Mesodermal cell (in vitro differentiated cells): Measurements from ENCODE around the gene TLCD3A.
A peak's percentile ranks its signal among the peaks of the same experiment; 100 is the strongest.
"Not testable (repeated sequence)": the region's sequence is repeated elsewhere in the genome, so short reads cannot be mapped to it uniquely, and the experiment has no call there.

Source experiments
- H3K27ac ChIP-seq: 2 replicates; pipeline ENCODE4 v1.7.0; 2013; ENCODE audit warnings: mild to moderate bottlenecking, low read depth, low read length, moderate library complexity; ENCODE audit not compliant: severe bottlenecking
- H3K36me3 ChIP-seq: 2 replicates; pipeline ENCODE4 v1.7.1; 2013; ENCODE audit warnings: mild to moderate bottlenecking, low read length, moderate library complexity; ENCODE audit not compliant: control insufficient read depth, insufficient read depth
- H3K4me1 ChIP-seq: one replicate; pipeline ENCODE4 v1.7.1; 2013; ENCODE audit warnings: mild to moderate bottlenecking, low read length; ENCODE audit not compliant: insufficient read depth, control insufficient read depth, poor library complexity, severe bottlenecking
- H3K4me3 ChIP-seq: 2 replicates; pipeline ENCODE4 v1.7.0; 2013; ENCODE audit warnings: low read length, control low read depth, mild to moderate bottlenecking; ENCODE audit not compliant: insufficient read depth, poor library complexity, severe bottlenecking; ENCODE audit errors: extremely low read depth
- H3K9me3 ChIP-seq: 2 replicates; pipeline ENCODE4 v1.7.1; 2013; ENCODE audit warnings: mild to moderate bottlenecking, low read length, moderate library complexity; ENCODE audit not compliant: control insufficient read depth
- WGBS, 2 experiments: methylation state at CpG; one replicate each; pipeline ENCODE4 v1.1.5; 2013; ENCODE audit warnings: missing lambda C conversion rate in 2 of 2; ENCODE audit not compliant: insufficient coverage in 2 of 2; 5-methylcytosine and 5-hydroxymethylcytosine counted together

Gene TLCD3A

DNA sequence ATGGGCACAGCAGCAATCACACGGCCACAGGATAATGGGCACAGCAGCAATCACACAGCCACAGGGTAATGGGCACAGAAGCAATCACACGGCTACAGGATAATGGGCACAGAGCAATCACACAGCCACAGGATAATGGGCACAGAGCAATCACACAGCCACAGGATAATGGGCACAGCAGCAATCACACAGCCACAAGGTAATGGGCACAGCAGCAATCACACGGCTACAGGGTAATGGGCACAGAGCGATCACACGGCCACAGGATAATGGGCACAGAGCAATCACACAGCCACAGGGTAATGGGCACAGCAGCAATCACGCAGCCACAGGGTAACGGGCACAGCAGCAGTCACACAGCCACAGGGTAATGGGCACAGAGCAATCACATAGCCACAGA, 17.0 kb downstream of the TLCD3A start:
- WGBS, 2 experiments: 50 to 65% methylated on average over 4 to 6 of the region's 7 CpGs
- Histone ChIP-seq H3K9me3 (peaks cover 16% of the 10 kb centered on the region), H3K36me3 (peaks cover 56% of the 10 kb centered on the region)
- H3K4me3 ChIP-seq, H3K27ac ChIP-seq, H3K4me1 ChIP-seq: not testable (repeated sequence)

DNA sequence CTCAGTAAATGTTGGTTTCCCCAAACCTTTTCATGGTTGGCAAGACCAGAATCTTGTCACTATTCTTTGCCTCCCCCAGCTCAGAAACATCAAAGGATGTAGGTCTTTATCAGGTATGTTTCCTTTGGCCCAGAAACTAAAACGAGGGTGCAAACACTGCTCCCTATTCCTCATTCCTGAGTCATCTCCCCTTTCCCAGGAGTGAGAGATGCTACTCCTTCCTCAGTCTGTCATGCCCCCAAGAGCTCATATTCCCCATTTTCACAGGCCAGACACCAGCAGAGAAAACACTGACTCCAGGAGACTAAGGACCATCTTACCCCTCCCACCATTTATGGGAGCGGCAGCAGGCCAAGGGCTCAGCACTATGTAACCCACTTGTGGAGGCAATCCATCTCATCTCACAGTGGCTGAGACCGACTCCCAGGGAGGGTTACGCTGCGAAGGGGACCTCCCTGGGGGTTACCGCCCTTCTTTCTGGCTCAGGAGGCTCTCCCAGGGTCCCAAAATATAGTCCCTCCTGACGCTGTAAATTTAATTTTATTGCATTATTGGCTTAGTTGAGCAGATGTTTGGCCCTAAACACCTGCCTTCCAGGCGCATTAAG, 18.1 kb downstream of the TLCD3A start:
- peaks cover 44% of the 10 kb centered on the region for H3K36me3 ChIP-seq
- peak overlapping the region; percentile 75 for H3K4me3 ChIP-seq
- peaks cover 16% of the 10 kb centered on the region for H3K9me3 ChIP-seq
- 93 to 95% methylated on average over 6 of the region's 8 CpGs for WGBS, 2 experiments
- no peak overlapping the region for H3K27ac ChIP-seq
- no peaks in the 10 kb centered on the region for H3K4me1 ChIP-seq

DNA sequence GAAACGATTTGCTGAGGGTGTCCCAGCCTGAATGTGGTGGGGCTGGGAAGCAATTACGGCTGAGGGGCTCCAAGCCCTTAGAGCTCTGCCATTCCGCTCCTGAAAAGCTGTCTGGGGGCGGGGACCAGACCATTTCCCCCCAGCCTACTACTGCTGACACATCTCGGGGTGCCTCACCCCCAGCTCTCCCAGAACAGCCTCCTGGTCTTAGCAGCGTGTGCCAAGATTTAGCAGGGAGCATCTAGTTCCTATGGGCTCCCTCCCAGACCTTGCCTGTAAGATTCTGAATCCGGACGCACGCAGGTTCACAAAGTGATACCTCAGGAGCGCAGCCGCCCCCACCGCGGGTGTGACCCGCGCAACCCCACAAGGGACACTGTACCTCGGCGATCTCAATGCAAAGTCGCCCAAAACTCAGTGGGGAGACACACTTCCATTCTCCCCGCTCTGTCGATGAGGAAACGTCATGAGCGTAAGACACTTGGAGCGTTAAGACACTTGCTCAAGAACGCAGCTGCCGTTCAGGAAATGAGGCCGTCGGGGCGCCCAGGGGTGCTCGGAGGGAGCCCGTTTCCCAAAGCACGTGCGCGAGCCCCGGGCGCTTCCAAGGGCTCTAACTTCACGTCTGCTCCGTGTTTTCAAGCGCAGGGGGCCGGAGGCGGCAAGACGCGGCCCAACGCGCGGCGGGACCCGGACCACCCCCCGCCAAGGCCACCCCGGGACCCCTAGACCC, 19.0 kb downstream of the TLCD3A start:
- 1 to 4% methylated on average over 43 to 46 of the region's 49 CpGs for WGBS, 2 experiments
- Histone ChIP-seq H3K4me1 (peaks cover 6% of the 10 kb centered on the region), H3K9me3 (peaks cover 16% of the 10 kb centered on the region), H3K36me3 (peaks cover 41% of the 10 kb centered on the region), H3K4me3 (peak overlapping the region; percentile 75), H3K27ac (no peak overlapping the region)

DNA sequence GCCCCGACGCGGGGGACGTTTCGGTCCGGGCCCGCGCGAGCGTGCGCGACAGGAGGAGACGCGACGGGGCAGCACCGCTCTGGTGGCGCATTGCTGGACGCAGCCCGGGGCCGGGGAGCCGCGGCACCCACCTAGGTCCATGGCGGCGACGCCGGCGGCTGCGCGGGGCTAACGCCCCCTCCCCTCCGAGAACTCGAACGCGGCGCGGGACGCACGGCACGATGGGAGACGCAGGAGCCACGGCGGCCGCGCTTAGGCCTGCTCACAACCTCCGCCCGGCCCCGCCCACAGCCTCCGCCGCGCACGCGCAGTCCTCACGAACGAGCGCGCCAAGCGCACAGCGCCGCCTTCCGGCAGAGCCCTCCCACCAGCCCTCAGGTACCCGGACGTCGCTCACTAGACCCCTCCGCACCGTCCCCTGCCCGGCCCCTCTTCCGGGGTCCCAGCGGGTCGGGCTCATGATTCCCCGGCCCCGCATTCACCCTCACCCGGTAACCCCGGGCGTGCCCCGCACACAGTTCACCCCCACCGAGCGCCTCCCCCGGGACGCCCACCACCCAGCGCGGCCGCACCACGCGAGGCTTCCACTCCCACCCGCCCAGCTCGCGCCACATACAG, 19.7 kb downstream of the TLCD3A start, which contains the start of gene GEMIN4:
Gene GEMIN4, minus strand, starts transcription at position 263 of the 618 bp plus-strand sequence. Its CDS starts 122 bp downstream, at position 141.
- H3K4me1 ChIP-seq: peaks cover 8% of the 10 kb centered on the region
- peaks cover 16% of the 10 kb centered on the region for H3K9me3 ChIP-seq
- H3K27ac ChIP-seq: no peak within 1 kb of the TSS
- H3K4me3 ChIP-seq: peak within 1 kb of the TSS; percentile 75
- 0 to 1% methylated on average over 38 to 75 of the region's 87 CpGs for WGBS, 2 experiments
- H3K36me3 ChIP-seq: peaks cover 41% of the 10 kb centered on the region

DNA sequence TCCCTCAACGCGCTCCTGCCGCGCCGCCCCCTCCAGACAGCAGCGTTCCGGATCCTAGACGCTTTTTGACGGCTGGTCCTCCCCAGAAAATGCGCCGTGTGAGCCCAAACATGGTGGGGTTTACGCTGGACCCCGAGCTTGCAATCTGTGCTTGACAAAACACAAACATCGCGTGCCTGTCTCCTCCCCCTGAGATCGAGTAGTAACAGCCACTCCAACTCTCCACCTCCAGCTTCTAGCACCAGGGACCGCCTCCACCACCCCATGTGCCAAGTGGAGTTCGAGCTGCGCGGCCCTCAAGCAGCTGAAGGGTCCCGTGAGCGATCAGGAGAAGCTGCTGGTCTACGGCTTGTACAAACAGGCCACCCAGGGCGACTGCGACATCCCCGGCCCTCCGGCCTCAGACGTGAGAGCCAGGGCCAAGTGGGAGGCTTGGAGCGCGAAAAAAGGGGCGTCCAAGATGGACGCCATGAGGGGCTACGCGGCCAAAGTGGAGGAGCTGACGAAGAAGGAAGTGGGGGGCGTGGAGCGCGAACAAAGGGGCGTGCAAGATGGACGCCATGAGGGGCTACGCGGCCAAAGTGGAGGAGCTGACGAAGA, 20.3 kb downstream of the TLCD3A start:
- no peak overlapping the region for H3K27ac ChIP-seq
- H3K36me3 ChIP-seq: peaks cover 41% of the 10 kb centered on the region
- 63 to 67% methylated on average over 35 to 36 of the region's 43 CpGs for WGBS, 2 experiments

DNA sequence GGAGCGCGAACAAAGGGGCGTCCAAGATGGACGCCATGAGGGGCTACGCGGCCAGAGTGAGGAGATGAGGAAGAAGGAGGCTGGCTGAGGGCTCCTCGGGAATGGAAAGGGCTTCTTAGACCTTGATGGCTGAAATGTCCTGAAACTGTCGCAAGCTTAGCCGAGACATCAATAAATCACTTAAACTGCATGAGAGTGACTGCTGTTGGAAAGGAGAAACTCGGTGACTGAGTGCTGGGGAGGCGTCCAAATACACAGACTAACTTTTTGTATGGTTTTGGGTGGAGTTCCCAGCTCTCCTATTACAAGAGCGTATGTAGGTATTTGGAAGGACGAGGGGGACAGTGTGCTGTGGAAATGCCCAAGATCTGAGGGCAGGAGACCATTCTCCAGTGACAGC, 21.0 kb downstream of the TLCD3A start:
- Histone ChIP-seq H3K36me3 (peaks cover 40% of the 10 kb centered on the region), H3K4me1 (peaks cover 8% of the 10 kb centered on the region), H3K9me3 (peaks cover 16% of the 10 kb centered on the region), H3K27ac (no peak overlapping the region), H3K4me3 (no peak overlapping the region)
- 89 to 94% methylated on average over 8 to 13 of the region's 13 CpGs for WGBS, 2 experiments

More for the DNA sequence above, 20.3 kb downstream of the TLCD3A start:
- peaks cover 8% of the 10 kb centered on the region for H3K4me1 ChIP-seq
- H3K9me3 ChIP-seq: peaks cover 16% of the 10 kb centered on the region
- H3K4me3 ChIP-seq: peak overlapping the region; percentile 75

DNA sequence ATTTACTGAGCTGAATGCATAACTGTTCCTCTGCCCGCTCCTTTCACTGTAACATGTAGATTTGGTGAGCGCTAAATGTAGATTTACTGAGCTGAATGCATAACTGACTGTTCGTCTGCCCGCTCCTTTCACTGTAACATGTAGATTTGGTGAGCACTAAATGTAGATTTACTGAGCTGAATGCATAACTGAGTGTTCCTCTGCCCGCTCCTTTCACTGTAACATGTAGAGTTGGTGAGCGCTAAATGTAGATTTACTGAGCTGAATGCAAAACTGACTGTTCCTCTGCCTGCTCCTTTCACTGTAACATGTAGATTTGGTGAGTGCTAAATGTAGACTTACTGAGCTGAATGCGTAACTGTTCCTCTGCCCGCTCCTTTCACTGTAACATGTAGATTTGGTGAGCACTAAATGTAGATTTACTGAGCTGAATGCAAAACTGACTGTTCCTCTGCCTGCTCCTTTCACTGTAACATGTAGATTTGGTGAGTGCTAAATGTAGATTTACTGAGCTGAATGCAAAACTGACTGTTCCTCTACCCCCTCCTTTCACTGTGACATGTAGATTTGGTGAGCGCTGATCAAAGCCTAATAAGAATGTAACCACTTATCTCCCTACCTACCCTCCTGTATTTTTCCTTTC, 23.0 kb downstream of the TLCD3A start:
- H3K4me1 ChIP-seq, H3K4me3 ChIP-seq, H3K9me3 ChIP-seq: not testable (repeated sequence)
- Histone ChIP-seq H3K36me3 (peaks cover 47% of the 10 kb centered on the region), H3K27ac (peak overlapping the region; percentile 10)
- 93 to 100% methylated on average over 9 of the region's 9 CpGs for WGBS, 2 experiments

DNA sequence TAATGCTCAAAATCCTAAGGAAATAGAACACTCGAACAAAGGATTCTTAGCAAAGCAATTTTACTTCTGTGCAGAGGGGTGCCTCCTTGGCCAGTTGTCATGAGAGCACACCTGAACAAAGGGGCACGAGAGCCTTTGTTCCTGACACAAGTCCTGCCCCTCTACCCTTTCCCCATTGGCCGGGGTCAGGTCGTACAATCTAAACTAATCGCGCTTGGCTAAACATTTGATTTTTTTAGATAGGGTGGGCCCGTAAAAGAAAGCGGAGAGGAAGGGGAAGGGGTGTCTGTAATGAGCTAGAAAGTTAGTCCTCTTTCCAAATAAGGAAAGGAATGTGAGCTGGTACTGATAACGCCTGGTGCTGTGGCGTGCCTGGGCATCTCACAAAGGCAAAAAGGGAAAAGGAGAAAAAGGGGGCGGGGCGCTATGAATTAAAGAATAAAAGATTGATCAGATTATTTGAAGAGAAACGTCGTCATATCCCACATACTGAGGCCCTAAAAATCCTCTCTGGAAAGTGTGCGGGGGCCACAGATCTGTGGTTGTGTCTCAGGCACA, 23.7 kb downstream of the TLCD3A start:
- not testable (repeated sequence) for H3K4me1 ChIP-seq, H3K4me3 ChIP-seq, H3K9me3 ChIP-seq
- WGBS, 2 experiments: 86 to 88% methylated on average over 11 to 14 of the region's 15 CpGs
- H3K27ac ChIP-seq: peak overlapping the region; percentile 13
- peaks cover 50% of the 10 kb centered on the region for H3K36me3 ChIP-seq

DNA sequence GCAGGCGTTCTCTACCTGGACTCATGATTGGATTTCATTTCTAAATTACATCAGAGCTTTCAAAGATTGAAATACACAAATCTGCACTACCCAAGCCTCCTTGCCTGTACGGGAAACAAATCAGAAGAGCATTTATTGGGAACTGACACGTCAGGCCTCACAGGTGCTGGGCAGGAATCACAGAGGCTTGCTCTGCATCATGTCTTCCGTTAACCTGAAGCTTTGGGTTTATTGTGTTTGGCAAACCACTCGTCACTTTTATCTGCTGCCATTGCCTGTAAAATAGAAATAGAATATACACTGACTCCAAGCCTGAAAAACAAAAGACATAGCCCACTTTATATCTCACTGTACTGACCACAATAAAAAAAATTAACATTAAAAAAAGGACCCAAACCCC, 27.6 kb downstream of the TLCD3A start:
- WGBS, 2 experiments: 100% methylated on average over 3 of the region's 5 CpGs
- H3K9me3 ChIP-seq: no peaks in the 10 kb centered on the region
- no peak overlapping the region for H3K27ac ChIP-seq
- H3K4me1 ChIP-seq: peaks cover 8% of the 10 kb centered on the region
- no peak overlapping the region for H3K4me3 ChIP-seq
- peaks cover 81% of the 10 kb centered on the region for H3K36me3 ChIP-seq

DNA sequence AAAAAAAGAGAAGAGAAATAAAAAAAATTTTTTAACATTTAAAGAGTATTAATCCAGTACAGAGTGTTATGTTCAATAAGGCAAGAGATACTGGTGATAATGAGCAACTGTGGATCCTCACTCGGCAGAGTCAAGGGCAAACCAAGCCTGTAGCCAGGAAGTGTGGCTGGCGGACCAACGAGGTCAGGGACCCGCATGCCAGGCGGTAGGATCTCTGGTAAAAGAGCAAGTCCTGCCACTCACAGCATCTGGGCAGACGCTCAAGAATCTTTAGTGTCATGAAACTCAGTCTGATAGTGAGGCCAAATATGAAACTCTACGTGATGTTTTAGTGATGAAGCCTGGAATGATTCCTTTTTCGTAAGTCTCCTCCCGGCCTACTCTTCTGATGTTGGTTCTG, 28.0 kb downstream of the TLCD3A start:
- Histone ChIP-seq H3K4me1 (peaks cover 8% of the 10 kb centered on the region), H3K9me3 (no peaks in the 10 kb centered on the region), H3K27ac (no peak overlapping the region), H3K4me3 (no peak overlapping the region), H3K36me3 (peaks cover 85% of the 10 kb centered on the region)
- 92 to 98% methylated on average over 9 of the region's 9 CpGs for WGBS, 2 experiments
